HG03103 (cell line): ENCODE data around the gene CUL1.

Experiments used
- ATAC-seq: cut with Tn5 transposase; IDR thresholded peaks from one replicate; pipeline ENCODE4 v1.9.1; 2021; ENCODE audit warnings: low read depth; ENCODE audit not compliant: unreplicated experiment

Gene CUL1

DNA sequence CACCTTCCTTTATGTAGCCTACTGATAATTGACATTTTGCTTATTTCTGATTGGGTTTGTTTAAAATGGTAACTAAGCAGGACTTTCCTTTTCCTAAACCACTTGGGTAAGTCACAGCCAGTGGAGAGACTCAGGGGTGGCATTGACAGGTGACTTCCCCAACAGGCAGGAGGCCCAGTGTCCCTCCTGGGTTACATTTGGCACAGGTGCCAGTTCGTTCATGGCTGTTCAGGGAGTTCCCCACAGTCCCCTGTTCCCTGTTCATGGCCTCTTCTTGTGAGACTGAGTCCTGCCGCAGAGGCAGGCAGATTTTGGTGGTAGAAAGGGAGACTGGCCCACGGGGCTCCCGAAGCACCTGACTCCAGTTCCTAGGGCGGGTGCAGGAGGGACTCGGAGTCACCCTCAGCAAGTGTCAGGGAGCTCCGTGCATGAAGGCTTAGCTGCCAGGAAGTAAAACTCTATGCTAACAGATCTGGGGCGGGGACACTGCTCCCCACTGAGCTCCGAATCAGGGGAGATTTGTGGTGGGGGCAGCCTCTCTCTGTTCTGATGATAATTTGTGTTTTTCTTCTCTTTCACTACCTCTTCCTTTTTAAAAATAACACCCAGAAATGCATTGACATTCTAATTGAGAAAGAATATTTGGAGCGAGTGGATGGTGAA is 101.3 kb downstream of the CUL1 start:
- no peak for ATAC-seq

GRCh38 chr7:148800677-148801076 is 102.0 kb downstream of the CUL1 start:
- no peak for ATAC-seq

GRCh38 chr7:148802101-148802493 is 103.4 kb downstream of the CUL1 start:
- ATAC-seq: no peak

GRCh38 chr7:148803094-148803493 is 104.4 kb downstream of the CUL1 start:
- no peak for ATAC-seq

DNA sequence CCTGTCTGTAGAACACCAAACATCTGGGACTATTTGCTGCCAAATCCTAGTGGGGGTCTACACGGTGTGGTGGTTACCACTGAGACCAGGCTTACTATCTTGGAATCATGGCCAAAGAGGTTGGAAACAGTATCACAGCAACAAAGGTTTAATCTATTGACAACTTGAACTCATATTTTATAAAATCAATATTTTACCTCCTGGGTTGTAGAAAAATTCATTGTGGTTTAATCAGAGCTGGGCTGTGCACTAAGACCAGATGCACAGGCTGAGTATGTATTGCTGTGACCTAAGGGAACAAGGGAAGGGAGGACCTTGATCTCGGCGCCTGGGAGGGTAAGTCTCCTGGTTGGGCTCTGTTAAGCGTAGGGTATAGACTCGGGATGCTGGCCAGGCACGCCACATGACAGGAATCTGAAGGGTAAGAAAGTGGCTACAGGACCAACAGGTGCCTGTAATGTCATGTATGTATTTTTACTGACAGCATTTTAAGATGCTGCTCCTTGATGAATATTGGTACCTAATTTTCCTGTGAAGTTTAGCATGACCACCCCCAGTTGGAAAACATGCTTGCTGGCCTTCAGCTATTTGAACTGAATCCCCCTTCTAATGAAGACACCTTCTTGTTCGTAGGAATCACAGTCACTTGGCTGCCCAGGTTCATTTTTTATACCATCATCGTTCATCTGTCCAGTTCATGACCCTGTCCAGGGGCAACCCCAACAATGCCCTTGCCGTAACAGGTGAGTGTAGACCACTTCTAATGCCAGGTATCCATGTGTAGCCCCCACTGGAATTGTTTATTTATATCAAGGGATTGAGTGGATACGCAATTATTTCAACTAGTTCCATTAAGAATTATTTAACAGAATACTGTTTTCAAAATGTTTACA is 105.9 kb downstream of the CUL1 start:
- no peak for ATAC-seq

DNA sequence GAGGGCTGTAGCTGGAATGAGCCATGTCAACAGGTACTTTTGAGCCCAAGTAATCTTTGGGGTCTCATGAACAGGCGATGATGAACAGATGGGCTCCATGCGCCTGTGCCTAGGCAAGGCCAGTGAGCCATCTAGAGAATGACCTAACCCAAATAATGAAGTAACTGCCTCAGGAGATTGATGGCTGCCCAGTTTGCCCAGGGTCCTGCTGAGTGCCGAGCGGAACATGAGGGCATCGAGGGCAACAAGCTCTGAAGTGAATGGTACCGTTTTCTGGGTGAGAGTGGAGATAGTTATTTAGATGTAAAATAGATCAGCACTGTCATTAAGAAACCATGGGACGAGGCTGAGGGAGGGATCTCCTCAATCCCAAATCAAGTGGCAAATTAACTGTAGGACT is 107.5 kb downstream of the CUL1 start:
- ATAC-seq: no peak

DNA sequence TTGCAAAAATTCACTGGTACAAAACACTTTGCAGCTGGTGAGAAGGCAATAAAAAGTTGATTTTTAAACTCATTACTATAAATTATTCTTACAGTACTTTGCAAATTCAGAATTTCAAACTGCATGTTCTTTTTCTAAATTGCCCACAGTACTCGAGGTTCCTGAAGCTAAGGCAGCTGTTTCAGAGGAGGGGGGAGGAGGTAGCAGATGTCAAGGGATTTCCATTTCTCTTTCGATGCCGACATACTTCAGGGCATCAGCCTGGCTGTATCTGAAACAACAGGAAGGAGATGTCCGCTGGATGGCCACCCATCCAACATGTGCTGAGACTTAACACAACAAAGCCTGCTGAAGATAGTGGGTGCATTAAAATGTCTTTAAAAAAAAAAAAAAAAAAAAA is 108.7 kb downstream of the CUL1 start:
- ATAC-seq: no peak

- ATAC-seq: no peak
Observed at GRCh38 chr7:148809856-148810255, 111.2 kb downstream of the CUL1 start.

- no peak for ATAC-seq
Observed at GRCh38 chr7:148811892-148812291, 113.2 kb downstream of the CUL1 start.

GRCh38 chr7:148813890-148814289 is 115.2 kb downstream of the CUL1 start:
- ATAC-seq: no peak

- no peak for ATAC-seq
Observed at GRCh38 chr7:148814922-148815559, 116.3 kb downstream of the CUL1 start.

DNA sequence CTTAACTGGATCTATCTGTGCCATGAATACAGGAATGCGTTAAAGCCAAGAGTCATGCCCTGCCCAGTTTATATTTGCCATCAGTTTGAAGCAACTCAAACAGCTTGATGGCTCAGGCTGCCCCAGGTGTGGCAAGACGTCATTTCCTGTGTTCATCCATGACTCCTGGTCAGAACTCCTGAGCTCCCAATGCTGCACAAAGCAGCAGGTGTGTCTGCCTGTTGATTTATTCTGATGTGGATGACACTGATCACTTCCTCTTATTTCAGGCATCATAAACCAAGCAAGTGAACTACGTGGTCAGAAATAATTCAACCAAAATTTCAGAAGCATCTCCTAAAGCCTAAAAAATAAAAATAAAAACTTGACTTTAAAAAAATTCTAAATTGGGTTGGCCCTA is 116.9 kb downstream of the CUL1 start:
- no peak for ATAC-seq

DNA sequence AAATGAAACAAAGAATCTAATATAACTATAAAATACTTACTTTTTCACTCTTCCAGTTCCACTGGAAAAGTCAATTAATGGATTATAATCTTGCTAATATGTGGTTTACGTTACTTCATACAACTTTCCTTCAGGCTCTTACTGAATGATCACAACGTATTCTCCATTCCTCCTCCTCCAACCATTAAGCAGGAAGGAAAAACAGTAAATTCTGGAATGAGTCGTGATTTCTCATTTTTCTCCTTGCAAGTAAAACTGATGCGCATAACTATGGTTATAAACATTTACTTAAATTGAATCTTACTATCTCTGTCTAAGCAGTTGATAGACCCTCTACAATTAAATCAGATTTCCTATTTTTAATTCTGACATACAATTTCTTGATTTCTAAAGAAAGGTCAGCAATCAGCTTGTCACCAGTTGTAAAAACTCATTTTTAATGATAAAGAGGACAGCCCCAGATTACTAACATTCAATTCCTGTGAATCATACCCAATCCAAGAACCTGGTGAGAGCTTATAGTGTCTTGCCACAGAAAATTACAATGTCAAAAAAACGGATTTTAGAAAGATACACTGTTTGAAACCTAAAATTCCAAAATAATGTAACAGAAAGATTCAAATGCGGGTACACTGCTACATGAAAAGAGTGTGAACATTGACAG is 121.1 kb downstream of the CUL1 start:
- no peak for ATAC-seq

DNA sequence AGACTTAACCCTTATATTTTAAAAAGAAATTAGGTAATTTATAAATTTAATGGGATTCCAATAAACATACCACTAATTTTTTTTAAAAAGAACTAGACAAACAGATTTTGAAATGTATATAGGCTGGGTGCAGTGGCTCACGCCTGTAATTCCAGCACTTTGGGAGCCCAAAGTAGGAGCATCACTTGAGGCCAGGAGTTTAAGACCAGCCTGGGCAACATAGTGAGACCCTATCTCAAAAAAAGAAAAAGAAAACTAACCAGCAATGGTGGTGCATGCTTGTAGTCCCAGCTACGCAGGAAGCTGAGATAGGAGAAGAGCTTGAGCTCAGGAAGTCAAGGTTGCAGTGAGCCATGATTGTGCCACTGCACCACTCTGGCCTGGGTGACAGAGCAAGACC is 122.7 kb downstream of the CUL1 start:
- ATAC-seq: no peak

DNA sequence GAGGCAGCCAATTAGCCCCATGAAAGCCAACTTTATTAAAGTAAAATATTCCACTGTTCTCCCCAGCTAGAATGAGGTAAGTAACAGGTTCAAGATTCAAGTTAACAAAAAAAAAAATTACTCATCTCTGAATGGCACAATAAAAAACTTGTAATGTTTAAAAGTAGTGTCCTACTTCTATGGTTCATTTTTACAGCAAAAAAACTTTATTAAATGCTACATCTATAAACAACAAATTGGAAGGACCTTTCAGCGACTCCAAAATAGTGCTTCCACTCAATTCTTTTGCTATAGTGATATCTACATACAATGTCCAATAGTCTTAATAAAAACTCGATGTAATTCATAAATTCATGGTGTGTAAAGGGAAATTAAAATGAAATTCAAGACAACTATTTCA is 126.2 kb downstream of the CUL1 start:
- ATAC-seq: no peak

- ATAC-seq: no peak
Observed at GRCh38 chr7:148825338-148825737, 126.6 kb downstream of the CUL1 start.

DNA sequence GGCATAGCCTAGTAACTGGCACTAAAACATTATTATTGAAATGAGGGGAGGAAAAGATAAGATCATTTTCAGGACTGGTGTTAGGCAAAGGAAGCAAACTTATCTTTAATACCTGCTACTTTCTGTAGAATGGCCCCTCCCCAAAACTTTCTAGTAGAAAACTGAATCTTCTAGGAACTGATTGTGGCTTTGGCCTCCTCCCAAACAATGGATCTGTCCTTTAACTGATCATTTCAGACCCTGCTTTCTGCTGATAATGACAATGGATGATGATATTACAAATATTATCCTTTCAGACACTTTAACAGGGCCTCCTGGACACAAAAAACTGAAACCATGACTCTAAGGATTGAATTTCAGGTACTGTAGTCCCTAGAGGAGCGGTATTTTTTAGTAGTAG is 130.3 kb downstream of the CUL1 start:
- ATAC-seq: no peak

DNA sequence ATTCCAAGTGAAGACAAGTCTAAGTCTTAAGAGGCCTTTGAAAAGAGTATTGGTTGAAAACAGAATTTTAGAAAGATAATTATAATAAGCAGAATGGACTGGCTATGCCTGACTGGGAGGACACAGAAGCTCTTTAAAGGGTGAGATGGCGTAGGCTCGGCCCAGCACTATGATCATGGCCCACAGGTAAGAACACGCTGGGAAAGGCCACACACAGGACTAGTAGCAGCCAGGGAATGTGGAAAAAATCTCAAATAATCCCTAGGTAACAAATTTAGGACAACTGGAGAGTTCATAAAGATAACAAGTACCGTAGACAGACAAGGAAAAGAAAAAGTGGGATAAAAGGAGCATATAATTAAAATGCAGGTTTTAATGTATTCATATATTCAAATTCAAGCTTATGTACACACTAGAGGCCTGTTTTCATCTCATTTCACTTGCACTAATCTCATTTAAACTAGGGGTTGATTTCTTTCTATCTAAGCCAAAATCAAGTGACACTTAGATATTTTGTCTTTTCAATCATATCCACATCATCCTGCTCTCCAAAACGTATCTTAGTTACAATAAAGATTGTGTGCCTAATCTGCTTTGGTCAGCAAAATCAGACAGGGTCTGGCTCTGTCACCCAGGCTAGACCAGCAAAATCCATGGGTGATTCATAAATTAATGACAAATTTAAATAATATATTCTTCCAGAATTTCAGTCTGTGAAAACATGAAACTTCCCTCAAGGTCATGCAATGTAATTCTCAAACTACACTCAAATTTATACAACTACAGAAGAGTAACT is 132.4 kb downstream of the CUL1 start:
- no peak for ATAC-seq

DNA sequence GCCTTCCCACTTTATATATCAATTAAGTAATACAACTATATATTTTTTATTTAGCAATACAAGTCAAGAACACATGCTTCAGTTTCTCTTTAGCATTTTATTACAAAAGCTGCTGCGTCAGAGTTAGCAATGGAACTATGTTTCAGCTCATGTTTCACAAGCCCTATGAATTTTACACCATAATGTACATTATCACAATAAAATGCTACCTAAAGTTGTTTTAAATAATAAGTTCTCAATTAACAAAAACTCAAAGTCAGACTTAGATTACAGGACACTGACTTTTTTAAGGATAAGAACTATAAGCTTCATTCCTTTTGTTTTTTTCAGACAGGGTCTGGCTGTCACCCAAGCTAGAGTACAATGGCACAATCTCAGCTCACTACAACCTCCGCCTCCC is 133.1 kb downstream of the CUL1 start:
- no peak for ATAC-seq

DNA sequence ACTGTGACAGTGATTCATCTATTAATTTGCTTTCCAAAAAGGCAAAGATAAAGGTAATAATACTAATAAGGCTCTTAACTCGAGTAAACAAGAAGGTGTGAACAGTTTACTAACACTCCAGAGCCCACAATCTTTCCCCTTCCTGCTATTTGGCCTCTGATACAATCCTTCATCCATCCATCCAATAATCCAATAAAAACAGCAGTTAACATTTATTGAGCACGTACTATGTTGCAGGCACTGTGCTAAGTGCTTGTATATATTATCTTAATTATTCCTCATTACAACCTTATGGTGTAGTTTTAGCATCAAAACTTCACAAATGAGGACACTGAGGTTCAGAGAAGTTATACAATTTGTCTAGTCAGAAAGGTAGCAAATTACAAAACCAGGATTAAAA is 135.9 kb downstream of the CUL1 start:
- ATAC-seq: no peak
